K562 (cell line): ENCODE measurements around the gene C1orf167. TPM values are rescaled to one million over a fixed set of nuclear protein-coding genes. Genes with fewer than 3 reads are reported as not detected.

Source experiments
- ATAC-seq: fragments of 200-7000 bp; cut with Tn5 transposase; 3 replicates; pipeline ENCODE4 v1.9.1; 2020; ENCODE audit warnings: moderate library complexity
- BruUV-seq: library from RNA; stranded (reverse); fragments of 400-500 nt; replicated peaks from 2 replicates; lab custom pipeline; 2021; lab: Mats Ljungman, UMichigan
- CTCF ChIA-PET: fragments of 300-600 bp; formaldehyde crosslinking; extraction: SDS; loops from one replicate; lab custom pipeline; 2021; ENCODE audit warnings: low intra/inter-chr PET ratio; lab: Yijun Ruan, JAX
- POLR2A ChIA-PET: fragments of 300-600, 350-650 bp; sonication (Branson Sonifier 250); formaldehyde crosslinking; extraction: SDS; loops from one replicate; lab custom pipeline; 2021; ENCODE audit warnings: antibody characterized with exemption, inconsistent platforms; lab: Yijun Ruan, JAX
- DNase-seq, 4 experiments: peaks; one replicate each; pipeline versions ENCODE4 v3.0.0 to v3.0.0-alpha.2; 2011 to 2018; ENCODE audit warnings: low spot score in 3 of 4, mixed read lengths in 3 of 4; ENCODE audit errors: extremely low read depth in 1 of 4
- FAIRE-seq: peaks from 2 replicates; lab custom pipeline; 2011; peaks lifted over from hg19 to GRCh38; lab: Jason Lieb, UNC
- H2AFZ ChIP-seq: 2 replicates; pipeline ENCODE4 v1.6.0; 2011; ENCODE audit warnings: low read depth, low read length, control low read depth, inconsistent platforms
- H3K27ac ChIP-seq: fragments of 200-600 bp; 3 replicates; pipeline ENCODE4 v1.8.0; 2011; ENCODE audit warnings: low read depth, mild to moderate bottlenecking, control low read depth, inconsistent platforms, low read length, moderate library complexity, mixed read lengths; ENCODE audit errors: extremely low read depth
- H3K27me3 ChIP-seq, 2 experiments: fragments of 300-600 bp in 1 of 2; 2 replicates in 1 of 2; 3 replicates in 1 of 2; pipeline versions ENCODE4 v1.6.0 to v1.8.0; 2011; ENCODE audit warnings: inconsistent platforms in 2 of 2, low read length in 2 of 2, mild to moderate bottlenecking in 1 of 2, mixed read lengths in 1 of 2, moderate library complexity in 1 of 2; ENCODE audit not compliant: control insufficient read depth in 2 of 2, insufficient read depth in 2 of 2
- H3K36me3 ChIP-seq: fragments of 300-600 bp; 3 replicates; pipeline ENCODE4 v1.8.0; 2011; ENCODE audit warnings: mild to moderate bottlenecking, low read length, inconsistent platforms; ENCODE audit not compliant: control insufficient read depth, insufficient read depth
- H3K4me1 ChIP-seq, 2 experiments: fragments of 200-600 bp in 1 of 2; replicated peaks in 1 of 2; 2 replicates in 1 of 2; 3 replicates in 1 of 2; pipeline versions ENCODE4 v1.5.1 to v1.8.0; 2011; ENCODE audit warnings: inconsistent platforms in 2 of 2, low read length in 2 of 2, mild to moderate bottlenecking in 1 of 2, mixed read lengths in 1 of 2, moderate library complexity in 1 of 2; ENCODE audit not compliant: control insufficient read depth in 2 of 2, insufficient read depth in 2 of 2
- H3K4me2 ChIP-seq: 2 replicates; pipeline ENCODE4 v1.6.1; 2011; ENCODE audit warnings: low read length, control low read depth, inconsistent platforms, mixed read lengths; ENCODE audit not compliant: insufficient read depth
- H3K4me3 ChIP-seq: fragments of 200-600 bp; sonication (generic), shearing (Covaris generic); 2 replicates; pipeline ENCODE4 v1.5.1; 2016; ENCODE audit warnings: control low read depth, inconsistent platforms
- H3K79me2 ChIP-seq: fragments of 200-600 bp; 3 replicates; pipeline ENCODE4 v1.8.0; 2011; ENCODE audit warnings: low read length, inconsistent platforms; ENCODE audit not compliant: control insufficient read depth, insufficient read depth
- H3K9ac ChIP-seq, 2 experiments: 2 replicates each; pipeline versions ENCODE4 v1.6.0 to v1.6.1; 2011; ENCODE audit warnings: low read depth in 2 of 2, low read length in 2 of 2, control low read depth in 1 of 2, inconsistent platforms in 1 of 2, mild to moderate bottlenecking in 1 of 2, mixed read lengths in 1 of 2; ENCODE audit not compliant: insufficient read depth in 1 of 2
- H3K9me1 ChIP-seq: one replicate; pipeline ENCODE4 v1.6.0; 2011; ENCODE audit warnings: inconsistent platforms, mild to moderate bottlenecking, low read length, moderate library complexity; ENCODE audit not compliant: control insufficient read depth, insufficient read depth
- H3K9me3 ChIP-seq: replicated peaks from 2 replicates; pipeline ENCODE4 v1.5.1; 2011; ENCODE audit warnings: low read depth, low read length, inconsistent platforms; ENCODE audit not compliant: control insufficient read depth, insufficient read depth
- H4K20me1 ChIP-seq: replicated peaks from 2 replicates; pipeline ENCODE4 v1.6.1; 2011; ENCODE audit warnings: low read length, inconsistent platforms, mixed read lengths; ENCODE audit not compliant: control insufficient read depth, insufficient read depth
- ILK ChIP-seq: fragments of 450-650 bp; IDR thresholded peaks from 2 replicates; pipeline ENCODE4 v1.6.1; 2016; ENCODE audit warnings: missing genetic modification characterization, low read depth, mild to moderate bottlenecking, missing compliant biosample characterization, moderate library complexity, borderline replicate concordance
- KAT7 ChIP-seq: sonication (generic); formaldehyde crosslinking; IDR thresholded peaks from 2 replicates; pipeline ENCODE4 v1.8.0; 2022; ENCODE audit warnings: missing genetic modification reagents, mild to moderate bottlenecking, borderline replicate concordance
- PHF20 ChIP-seq: fragments of 450-650 bp; IDR thresholded peaks from 2 replicates; pipeline ENCODE4 v1.6.1; 2018; ENCODE audit not compliant: partially characterized antibody
- ZBTB9 ChIP-seq: fragments of 450-650 bp; formaldehyde crosslinking; IDR thresholded peaks from 2 replicates; pipeline ENCODE4 v1.4.0; 2020; ENCODE audit warnings: mild to moderate bottlenecking, moderate library complexity
- ZNF23 ChIP-seq: fragments of 250-450 bp; sonication (Bioruptor Pico); IDR thresholded peaks from 2 replicates; pipeline ENCODE4 v1.4.0; 2020; ENCODE audit warnings: mild to moderate bottlenecking
- WGBS: fragments of 100-300 bp; shearing (Covaris generic); methylation state at CpG from one replicate; pipeline ENCODE4 v1.1.6; 2016; ENCODE audit warnings: low coverage, mixed read lengths; ENCODE audit not compliant: insufficient coverage; ENCODE audit errors: missing lambda C conversion rate; 5-methylcytosine and 5-hydroxymethylcytosine counted together
- in situ Hi-C: fragments of 300-500 bp; cut with MboI; formaldehyde crosslinking; loops from 4 replicates; pipeline ENCODE4 v1.15.0; 2018; ENCODE audit warnings: inconsistent platforms, mixed read lengths
- intact Hi-C: fragments of 100-400 bp; cut with micrococcal nuclease; formaldehyde crosslinking; loops from 2 replicates; pipeline ENCODE4 v1.14.2; 2022
- polyA plus RNA-seq, 8 experiments: library from polyadenylated mRNA; depleted of rRNA in 4 of 8; stranded (reverse) in 5 of 8; unstranded in 3 of 8; fragments of >200 nt; fragmentation: Nextera tagmentation in 2 of 8; fragmentation: Illumina TruSeq in 1 of 8; extraction: Ambion mirVana in 2 of 8; extraction: Trizol in 1 of 8; gene quantifications; 2 replicates each; pipeline versions ENCODE4 v1.2.1 to v1.2.3, GENCODE V29; 2011 to 2014; ENCODE audit warnings: inconsistent platforms in 1 of 8, missing spikeins in 1 of 8
- total RNA-seq, 7 experiments: library from RNA; depleted of rRNA in 6 of 7; stranded (reverse); fragments of >200 nt in 6 of 7; fragmentation: Illumina TruSeq in 2 of 7; extraction: Trizol in 2 of 7; gene quantifications; 2 replicates each; pipeline versions ENCODE4 v1.2.1 to v1.2.3, GENCODE V29; 2011 to 2021; ENCODE audit warnings: low replicate concordance in 1 of 7

Gene C1orf167
- total and polyA plus RNA-seq, 9 of the 15 experiments (the other 6 are each of a cell fraction or from before 2014, with no cell fraction given): 0.22 to 0.86 (median 0.31) TPM; not detected in 2

- no peak overlapping the region for H3K4me3 ChIP-seq
- WGBS: 63% methylated on average over 18 of the region's 19 CpGs
- no peak overlapping the region for H3K4me2 ChIP-seq
- no peak for DNase-seq
- CTCF ChIA-PET: no interaction called here
- H3K36me3 ChIP-seq: no peaks in the 10 kb centered on the region
- H3K9ac ChIP-seq: peak overlapping the region in 1 of 2 experiments; percentile 76; a peak in 2 of 4 replicates
- no peak for TF ChIP-seq ILK (tag)
- no peak for TF ChIP-seq ZBTB9 (CRISPR knock-in tag)
- TF ChIP-seq KAT7: no peak
- TF ChIP-seq ZNF23: no peak
- TF ChIP-seq PHF20: no peak
- ATAC-seq: no peak
- no peaks in the 10 kb centered on the region for H3K9me3 ChIP-seq
- no peaks in the 10 kb centered on the region for H4K20me1 ChIP-seq
- H2AFZ ChIP-seq: no peak overlapping the region
- in situ Hi-C loops (no loop called here), intact Hi-C loops (no loop called here)
- H3K4me1 ChIP-seq: peaks cover 13 to 50% of the 10 kb centered on the region in 2 experiments; a peak in 4 of 5 replicates
- H3K27me3 ChIP-seq: no peaks in the 10 kb centered on the region
- H3K27ac ChIP-seq: no peak overlapping the region
- no TSS peak for BruUV-seq
- FAIRE-seq: no peak
- H3K9me1 ChIP-seq: no peaks in the 10 kb centered on the region
- H3K79me2 ChIP-seq: no peaks in the 10 kb centered on the region
- POLR2A ChIA-PET: interaction anchor here (0.6 to 3.9 kb wide), 11 partner anchors 12 to 143 kb away, joined by 3 to 18 read pairs (median 5); partner anchors contain the start of genes CLCN6 and MTHFR
These were observed 3.9 kb downstream of the C1orf167 start for GRCh38 chr1:11765661-11766428.
